GM21717 (cell line): ENCODE measurements around the gene MRNIP.

Experiments used
- ATAC-seq: cut with Tn5 transposase; IDR thresholded peaks from one replicate; pipeline ENCODE4 v1.9.1; 2021; ENCODE audit warnings: mild to moderate bottlenecking, moderate library complexity; ENCODE audit not compliant: unreplicated experiment

The MRNIP gene

DNA sequence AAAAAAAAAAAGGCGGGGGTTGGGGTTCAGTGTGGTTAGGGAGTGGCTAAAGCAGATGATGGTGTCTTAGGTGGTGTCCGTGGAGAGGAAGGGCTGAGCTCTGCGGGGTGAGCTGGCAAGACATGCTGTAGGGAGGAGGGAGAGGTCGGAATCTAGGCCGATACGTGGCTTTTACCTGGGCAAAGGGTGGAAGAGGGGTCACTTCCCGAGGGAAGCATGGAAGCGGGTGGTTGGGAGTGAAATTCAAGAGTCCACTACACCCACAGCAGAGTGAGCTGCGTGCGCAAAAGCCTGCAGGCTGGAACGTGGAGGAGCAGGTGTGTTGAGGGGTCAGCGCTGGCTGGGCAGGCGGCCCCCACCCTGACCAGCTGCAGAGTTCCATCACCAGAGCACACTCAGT lies 31.3 kb upstream of the MRNIP start:
- no peak for ATAC-seq

DNA sequence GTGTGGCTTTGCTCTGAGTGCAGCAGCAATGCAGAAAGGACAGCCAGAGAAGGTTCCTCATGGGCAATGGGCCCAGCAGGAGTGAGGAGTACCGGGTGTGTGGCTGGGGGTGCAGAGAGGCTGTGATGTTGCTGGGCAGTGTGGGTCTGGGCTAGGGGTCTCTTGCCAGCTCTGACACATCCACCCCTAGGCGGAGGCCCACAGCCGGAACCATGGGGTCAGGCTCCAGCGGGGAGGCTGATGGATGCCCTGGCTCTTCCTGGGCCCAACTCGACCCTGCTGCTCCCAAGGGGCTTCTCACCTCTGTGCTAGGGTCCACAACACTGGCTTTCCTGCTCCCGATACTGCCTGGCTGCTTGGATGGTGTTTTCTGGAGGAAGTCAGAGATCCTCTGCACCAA lies 29.2 kb upstream of the MRNIP start:
- ATAC-seq, result no peak

DNA sequence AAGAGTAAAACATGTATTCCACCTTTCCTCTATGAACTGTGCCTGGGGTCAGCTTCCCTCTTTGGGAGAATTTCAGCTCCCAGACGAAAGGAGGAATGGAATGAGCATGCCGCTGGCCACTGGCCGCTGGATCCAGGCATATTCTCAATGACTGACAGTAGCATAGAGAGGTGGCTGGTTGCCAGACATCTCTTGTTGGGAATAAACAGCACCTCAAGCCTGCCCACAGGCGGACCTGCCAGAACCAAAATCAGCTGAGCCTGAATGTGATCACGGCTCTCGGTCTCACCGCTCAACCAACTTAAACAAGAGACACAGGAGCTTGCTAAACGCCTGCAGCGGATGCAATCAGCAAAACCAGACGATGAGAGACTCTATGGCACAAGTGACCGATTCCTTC lies 28.5 kb upstream of the MRNIP start:
- no peak for ATAC-seq

- no peak for ATAC-seq
Measured at GRCh38 chr5:179886190-179886911, 27.7 kb upstream of the MRNIP start.

- ATAC-seq, result no peak
Measured at GRCh38 chr5:179885491-179886090, 27.0 kb upstream of the MRNIP start.

GRCh38 chr5:179883163-179883562 lies 24.5 kb upstream of the MRNIP start:
- no peak for ATAC-seq

DNA sequence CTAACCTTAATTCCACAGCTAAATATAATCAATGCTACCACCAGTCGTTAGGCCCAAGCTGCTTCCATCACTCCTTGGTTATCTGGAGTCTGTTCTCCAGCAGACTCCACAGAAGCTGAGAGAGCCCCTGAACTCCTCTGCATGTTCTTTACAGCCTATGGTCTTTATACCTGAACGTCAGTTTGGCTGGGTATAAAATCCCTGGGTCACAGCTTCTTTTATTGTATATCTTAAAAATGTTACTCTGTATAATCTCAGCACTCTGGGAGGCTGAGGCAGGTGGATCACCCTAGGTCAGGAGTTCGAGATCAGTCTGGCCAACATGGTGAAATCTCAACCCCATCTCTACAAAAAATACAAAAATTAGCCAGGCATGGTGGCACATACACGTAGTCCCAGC lies 23.7 kb upstream of the MRNIP start:
- ATAC-seq, result no peak

DNA sequence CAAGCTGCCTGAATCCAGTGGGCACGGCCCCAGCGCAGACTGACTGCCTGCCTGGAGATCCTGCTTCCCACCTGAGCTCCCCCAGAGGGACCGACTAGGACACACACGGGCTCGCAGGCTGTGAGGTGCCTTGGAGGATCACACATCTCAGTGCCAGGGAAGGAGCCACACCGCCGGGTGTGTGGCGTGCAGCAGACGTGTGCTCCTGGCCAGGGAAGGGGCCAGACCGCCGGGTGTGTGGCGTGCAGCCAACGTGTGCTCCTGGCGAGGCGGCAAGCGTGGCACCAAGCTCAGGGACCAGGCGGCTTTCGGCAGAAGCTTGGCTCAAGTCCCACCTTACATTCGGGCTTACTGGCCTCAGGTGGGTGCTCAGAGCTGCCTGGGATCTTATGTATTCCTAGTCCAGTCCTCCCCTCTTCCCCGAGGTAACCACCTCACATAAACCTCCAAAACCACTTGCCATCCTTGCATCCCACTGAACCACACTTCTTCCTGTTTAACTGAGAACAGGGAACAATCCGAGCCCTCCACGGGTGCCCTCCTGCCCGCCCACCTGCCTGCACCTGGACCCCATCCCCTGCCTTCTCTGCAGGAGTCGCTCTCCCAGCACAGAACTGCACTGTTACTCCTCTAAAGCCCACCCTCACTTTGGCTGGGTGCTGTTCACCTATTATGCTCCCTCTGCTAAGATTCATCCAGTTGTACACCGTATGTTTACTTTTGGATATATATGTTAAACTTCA lies 22.4 kb upstream of the MRNIP start:
- ATAC-seq, result no peak

DNA sequence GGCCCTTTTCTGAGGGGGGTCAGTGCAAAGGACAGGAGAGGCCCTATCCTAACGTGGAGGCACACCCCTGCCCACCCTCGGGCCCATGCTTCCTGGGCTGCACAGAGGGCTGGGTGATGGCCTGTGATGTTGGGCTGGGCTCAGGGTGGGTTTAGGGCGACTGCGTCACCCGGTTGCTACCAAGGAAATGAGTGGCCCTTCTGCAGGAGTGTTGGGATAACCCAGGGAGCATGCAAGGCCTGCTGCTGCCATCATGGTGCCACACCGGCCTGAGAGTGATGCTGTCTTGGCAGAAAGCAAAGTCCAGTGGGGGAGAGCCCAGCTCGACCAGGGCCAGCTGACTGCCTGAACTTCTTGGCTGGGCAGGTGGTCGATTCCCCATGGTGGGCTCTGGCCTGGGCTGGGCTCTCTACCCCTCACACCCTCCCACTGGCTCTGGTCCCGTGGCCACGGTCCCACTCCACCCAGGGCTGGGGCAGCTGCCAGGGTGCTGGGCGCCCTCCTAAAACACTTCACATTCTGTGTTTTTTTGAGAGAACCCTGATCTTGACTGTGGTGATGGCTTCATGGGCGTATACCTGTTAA lies 21.5 kb upstream of the MRNIP start:
- no peak for ATAC-seq

GRCh38 chr5:179879690-179880010 lies 21.0 kb upstream of the MRNIP start:
- ATAC-seq, result no peak

DNA sequence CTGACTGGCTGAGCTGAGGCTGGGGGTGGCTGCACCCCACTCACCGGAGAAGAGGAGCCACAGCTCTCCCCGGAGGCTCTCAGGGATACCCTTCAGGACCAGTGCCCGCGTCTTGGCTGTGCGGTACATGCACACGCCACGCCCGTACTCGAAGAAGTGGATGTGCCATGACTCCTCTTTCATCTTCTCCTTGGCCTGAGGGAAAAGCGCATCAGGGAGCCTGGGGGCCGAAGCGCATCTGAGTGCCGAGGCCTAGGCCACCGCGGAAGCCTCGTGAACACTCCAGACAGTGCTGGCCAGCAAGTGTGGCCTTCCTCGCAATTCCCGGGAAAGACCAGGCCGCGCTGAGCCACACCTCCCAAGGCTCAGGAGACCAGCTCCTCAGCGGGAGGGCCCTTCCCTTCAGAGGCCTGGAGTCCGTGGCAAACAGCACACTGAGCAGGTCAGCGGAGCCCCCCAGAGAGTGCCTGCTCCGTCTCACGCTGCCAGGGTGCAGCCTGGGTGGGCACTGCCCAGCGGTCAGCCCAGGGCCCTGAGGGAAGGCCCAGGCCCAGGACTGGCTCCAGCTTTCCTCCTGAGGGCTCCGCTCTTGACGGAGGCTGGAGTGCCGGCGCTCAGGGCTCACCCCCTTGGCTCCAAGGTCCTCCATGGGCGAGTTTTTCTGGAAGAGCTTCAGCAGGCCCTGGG lies 20.5 kb upstream of the MRNIP start:
- no peak for ATAC-seq

DNA sequence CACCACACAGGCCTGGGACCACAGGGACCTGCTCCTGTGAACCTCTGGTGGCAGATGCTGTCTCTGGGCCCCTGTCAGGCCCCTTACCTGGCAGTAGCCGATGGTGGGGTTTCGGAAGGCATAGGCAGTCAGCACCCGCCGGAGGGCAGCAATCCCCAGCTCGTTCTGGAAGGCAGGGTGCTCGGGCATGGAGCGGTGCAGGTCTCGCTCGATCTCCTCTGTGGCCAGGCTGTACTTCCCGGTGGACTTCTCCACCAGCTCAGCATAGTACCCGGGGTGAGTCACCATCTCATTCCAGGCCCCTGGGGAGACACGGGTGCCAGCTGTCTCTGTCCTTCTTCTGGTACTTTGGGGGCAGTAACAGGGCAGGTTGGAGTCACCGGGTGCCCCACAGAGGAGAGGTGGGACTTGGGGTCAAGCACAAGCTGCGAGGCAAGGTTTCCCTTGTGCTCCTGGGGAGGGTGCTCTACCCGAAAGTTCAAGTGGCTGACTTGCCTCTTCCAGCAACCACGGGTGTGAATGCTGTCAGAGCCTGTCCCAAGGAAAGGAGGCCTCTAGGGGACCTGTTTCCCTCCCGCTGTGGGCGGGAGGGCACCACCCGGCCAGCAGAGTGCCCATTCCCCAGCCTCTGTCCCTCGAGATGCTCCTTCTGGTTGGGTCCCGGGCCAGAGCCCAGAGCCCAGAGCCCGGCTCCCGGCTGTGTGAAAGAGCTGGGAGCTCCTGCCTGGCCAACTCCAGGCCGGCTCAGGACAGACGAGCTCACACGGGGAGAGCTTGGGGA lies 19.8 kb upstream of the MRNIP start:
- ATAC-seq, result no peak

DNA sequence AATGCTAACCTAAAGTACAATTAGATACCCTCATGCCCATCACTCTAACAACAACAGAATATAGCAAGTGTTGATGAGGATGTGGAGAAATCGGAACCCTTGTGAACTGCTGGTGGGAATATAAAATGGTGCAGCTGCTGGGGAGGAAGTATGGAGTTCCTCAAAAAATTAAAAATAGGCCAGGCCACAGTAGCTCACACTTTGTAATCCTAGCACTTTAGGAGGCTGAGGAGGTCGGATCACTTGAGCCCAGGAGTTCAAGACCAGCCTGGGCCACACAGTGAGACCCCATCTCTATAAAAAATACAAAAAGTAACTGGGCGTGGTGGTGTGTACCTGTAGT lies 18.0 kb upstream of the MRNIP start:
- no peak for ATAC-seq

GRCh38 chr5:179875741-179876609 lies 17.4 kb upstream of the MRNIP start:
- ATAC-seq, result no peak

DNA sequence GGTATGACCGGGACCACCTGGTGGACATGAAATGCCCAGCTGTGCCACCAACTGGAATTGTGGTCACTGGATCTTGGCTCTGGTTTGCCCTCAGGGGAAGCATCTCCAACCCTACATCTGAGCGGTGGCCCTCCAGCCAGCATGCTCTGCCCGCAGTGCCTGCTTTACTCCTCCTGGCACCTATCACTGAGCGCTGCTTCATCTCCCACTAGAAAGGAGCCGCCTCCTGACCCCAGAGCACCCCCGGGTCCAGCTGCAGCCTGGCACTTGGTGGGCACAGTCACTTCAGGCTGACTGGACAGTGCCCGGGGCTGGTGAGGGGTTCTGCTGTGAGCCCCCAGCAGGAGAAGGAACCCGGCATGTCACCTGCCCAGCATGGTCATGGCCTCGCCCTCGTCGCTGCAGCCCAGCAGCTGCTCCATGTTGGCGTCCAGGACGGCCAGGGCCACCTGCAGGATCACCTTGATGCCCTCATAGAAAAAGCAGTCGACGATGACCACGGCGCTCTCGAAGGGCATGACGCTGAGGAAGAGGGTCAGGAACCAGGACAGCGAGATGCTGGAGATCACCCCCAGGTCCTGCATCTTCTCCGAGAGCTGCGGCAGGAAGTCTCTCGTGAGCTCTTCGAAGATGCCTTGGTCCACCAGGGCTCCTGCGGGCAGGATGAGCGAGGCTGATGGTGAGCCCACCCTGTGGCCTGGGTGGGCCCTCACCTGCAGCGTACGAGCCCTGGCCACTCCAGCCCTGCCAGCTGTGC lies 16.1 kb upstream of the MRNIP start:
- no peak for ATAC-seq

GRCh38 chr5:179874136-179874535 lies 15.5 kb upstream of the MRNIP start:
- no peak for ATAC-seq

- ATAC-seq, result no peak
Measured at GRCh38 chr5:179873588-179874110, 15.0 kb upstream of the MRNIP start.

GRCh38 chr5:179872828-179873575 lies 14.4 kb upstream of the MRNIP start:
- ATAC-seq, result no peak
